Endodermal cell (in vitro differentiated cells): ENCODE data around the gene KLHDC3. TPM values are rescaled to one million over a fixed set of nuclear protein-coding genes. Genes with fewer than 3 reads are reported as not detected.
A peak's percentile ranks its signal among the peaks of the same experiment; 100 is the strongest.

Source experiments
- DNase-seq: peaks from one replicate; pipeline ENCODE4 v3.0.0-alpha.2; 2017
- H3K27ac ChIP-seq: 2 replicates; pipeline ENCODE4 v1.5.1; 2013; ENCODE audit warnings: mild to moderate bottlenecking, low read depth, low read length, moderate library complexity
- H3K27me3 ChIP-seq: 2 replicates; pipeline ENCODE4 v1.6.1; 2013; ENCODE audit warnings: mild to moderate bottlenecking, low read length, moderate library complexity; ENCODE audit not compliant: insufficient read depth, control insufficient read depth, poor library complexity, severe bottlenecking
- H3K36me3 ChIP-seq: 2 replicates; pipeline ENCODE4 v1.7.0; 2013; ENCODE audit warnings: mild to moderate bottlenecking, low read length, moderate library complexity; ENCODE audit not compliant: control insufficient read depth, insufficient read depth
- H3K4me1 ChIP-seq: one replicate; pipeline ENCODE4 v1.7.0; 2013; ENCODE audit warnings: low read length; ENCODE audit not compliant: control insufficient read depth, insufficient read depth
- H3K4me3 ChIP-seq: 2 replicates; pipeline ENCODE4 v1.5.1; 2013; ENCODE audit warnings: mild to moderate bottlenecking, low read length, moderate library complexity
- H3K9ac ChIP-seq: 2 replicates; pipeline ENCODE4 v1.6.1; 2013; ENCODE audit warnings: mild to moderate bottlenecking, low read length, moderate library complexity; ENCODE audit not compliant: poor library complexity, severe bottlenecking; ENCODE audit errors: extremely low read depth
- H3K9me3 ChIP-seq: 2 replicates; pipeline ENCODE4 v1.6.1; 2013; ENCODE audit warnings: mild to moderate bottlenecking, low read length, moderate library complexity; ENCODE audit not compliant: control insufficient read depth
- H3K27ac Mint-ChIP-seq: 2 replicates; pipeline ENCODE4 v1.8.0; 2020; ENCODE audit warnings: mixed read lengths
- H3K27me3 Mint-ChIP-seq: 2 replicates; pipeline ENCODE4 v1.8.0; 2021; ENCODE audit warnings: mild to moderate bottlenecking, mixed read lengths; ENCODE audit not compliant: insufficient read depth
- H3K36me3 Mint-ChIP-seq: 2 replicates; pipeline ENCODE4 v1.8.0; 2020; ENCODE audit warnings: low read depth, mixed read lengths
- H3K4me1 Mint-ChIP-seq: 2 replicates; pipeline ENCODE4 v1.8.0; 2020; ENCODE audit warnings: mixed read lengths
- H3K4me3 Mint-ChIP-seq: 2 replicates; pipeline ENCODE4 v1.8.0; 2020; ENCODE audit warnings: mild to moderate bottlenecking, moderate library complexity, mixed read lengths
- H3K9me3 Mint-ChIP-seq: 2 replicates; pipeline ENCODE4 v1.8.0; 2020; ENCODE audit warnings: mild to moderate bottlenecking, mixed read lengths
- CTCF ChIP-seq: fragments of 200-600 bp; sonication (generic); conservative IDR thresholded peaks from 2 replicates; pipeline ENCODE4 v1.5.0; 2021; ENCODE audit warnings: antibody characterized with exemption, mild to moderate bottlenecking
- WGBS, 2 experiments: methylation state at CpG; one replicate each; pipeline versions ENCODE4 v1.1.5 to v1.1.7; 2013; ENCODE audit warnings: missing lambda C conversion rate in 2 of 2, mixed read lengths in 1 of 2; ENCODE audit not compliant: insufficient coverage in 1 of 2, insufficient read length in 1 of 2; 5-methylcytosine and 5-hydroxymethylcytosine counted together
- total RNA-seq, 2 donors: library from RNA; stranded (reverse); fragmentation: NEBNext Ultra II Directional in 1 of 2; extraction: Animal tissue kit (Norgen Biotek cat#: 25700) in 1 of 2; gene quantifications; 2 replicates in 1 of 2; 3 replicates in 1 of 2; pipeline ENCODE4 v1.2.1, GENCODE V29; 2021

KLHDC3 gene
- total RNA-seq, 2 donors from 2014 or later: 124 to 135 TPM

- Histone ChIP-seq H3K4me3 (no peak overlapping the region), H3K4me1 (no peaks in the 10 kb centered on the region), H3K9me3 (no peaks in the 10 kb centered on the region), H3K27ac (no peak overlapping the region), H3K36me3 (no peaks in the 10 kb centered on the region), H3K9ac (no peak overlapping the region), H3K27me3 (no peaks in the 10 kb centered on the region)
- H3K4me3 Mint-ChIP-seq: no peak overlapping the region
- H3K4me1 Mint-ChIP-seq: peaks cover 3% of the 10 kb centered on the region
- H3K27me3 Mint-ChIP-seq: no peaks in the 10 kb centered on the region
- TF ChIP-seq CTCF: no peak
- 93 to 100% methylated on average over 2 to 4 of the region's 4 CpGs for WGBS, 2 experiments
- no peaks in the 10 kb centered on the region for H3K9me3 Mint-ChIP-seq
- peaks cover 24% of the 10 kb centered on the region for H3K36me3 Mint-ChIP-seq
- no peak for DNase-seq
- peak overlapping the region; percentile 39 for H3K27ac Mint-ChIP-seq
Observed at GRCh38 chr6:42969934-42970333, 44.1 kb upstream of the KLHDC3 start.

GRCh38 chr6:42970871-42971612 is 43.0 kb upstream of the KLHDC3 start:
- Histone ChIP-seq H3K4me3 (no peak overlapping the region), H3K9me3 (no peaks in the 10 kb centered on the region), H3K27me3 (no peaks in the 10 kb centered on the region), H3K9ac (no peak overlapping the region), H3K4me1 (no peaks in the 10 kb centered on the region), H3K27ac (no peak overlapping the region), H3K36me3 (no peaks in the 10 kb centered on the region)
- WGBS, 2 experiments: 90 to 92% methylated on average over 3 to 4 of the region's 4 CpGs
- peak; percentile 61 for DNase-seq
- Mint-ChIP-seq H3K9me3 (no peaks in the 10 kb centered on the region), H3K27me3 (no peaks in the 10 kb centered on the region), H3K4me1 (peaks cover 3% of the 10 kb centered on the region), H3K4me3 (no peak overlapping the region), H3K36me3 (peaks cover 21% of the 10 kb centered on the region), H3K27ac (peak overlapping the region; percentile 59)
- TF ChIP-seq CTCF: no peak

- no peak overlapping the region for H3K27ac ChIP-seq
- no peaks in the 10 kb centered on the region for H3K4me1 ChIP-seq
- Mint-ChIP-seq H3K4me1 (peaks cover 4% of the 10 kb centered on the region), H3K27me3 (no peaks in the 10 kb centered on the region), H3K9me3 (no peaks in the 10 kb centered on the region), H3K4me3 (no peak overlapping the region), H3K27ac (peak overlapping the region; percentile 10), H3K36me3 (peaks cover 17% of the 10 kb centered on the region)
- H3K9me3 ChIP-seq: no peaks in the 10 kb centered on the region
- no peak overlapping the region for H3K9ac ChIP-seq
- no peak for DNase-seq
- peaks cover 4% of the 10 kb centered on the region for H3K36me3 ChIP-seq
- TF ChIP-seq CTCF: no peak
- no peak overlapping the region for H3K4me3 ChIP-seq
- WGBS, 2 experiments: 91 to 97% methylated on average over 3 of the region's 3 CpGs
- no peaks in the 10 kb centered on the region for H3K27me3 ChIP-seq
Observed at GRCh38 chr6:42971746-42972327, 42.2 kb upstream of the KLHDC3 start.
